Measurements from ENCODE around the gene COL21A1.

- no peak for TF ChIP-seq CTCF (IDR thresholded peaks at IDR 0.05)
- no peak for TF ChIP-seq POLR2A (IDR thresholded peaks at IDR 0.05)
Measured at GRCh38 chr6:56101141-56101553, 146.2 kb downstream of the COL21A1 start.
